Activated T-helper 1 cell treated with anti-CD3 and anti-CD28 coated beads, Interleukin-2, amount 50 U/mL, for 16 hours (primary cell): Measurements from ENCODE around the gene CXXC5.

Experiments used
- DNase-seq, 2 donors: peaks; one replicate each; pipeline ENCODE4 v3.0.0-alpha.2; 2020; ENCODE audit warnings: low read depth in 1 of 2, low spot score in 1 of 2

CXXC5 gene

GRCh38 chr5:139651043-139651834 is 3.1 kb downstream of the CXXC5 start:
- no peak for DNase-seq

GRCh38 chr5:139651853-139652787 is 4.0 kb downstream of the CXXC5 start:
- DNase-seq: no peak

GRCh38 chr5:139652788-139653241 is 4.7 kb downstream of the CXXC5 start:
- DNase-seq: no peak

GRCh38 chr5:139653616-139654015 is 5.5 kb downstream of the CXXC5 start:
- DNase-seq: no peak

GRCh38 chr5:139654464-139654863 is 6.3 kb downstream of the CXXC5 start:
- DNase-seq: no peak

GRCh38 chr5:139654871-139655491 is 6.8 kb downstream of the CXXC5 start:
- no peak for DNase-seq

GRCh38 chr5:139655727-139656271 is 7.7 kb downstream of the CXXC5 start:
- DNase-seq: no peak

- DNase-seq: no peak
Observed at GRCh38 chr5:139657363-139658321, 9.5 kb downstream of the CXXC5 start.

- no peak for DNase-seq
Observed at GRCh38 chr5:139658501-139658927, 10.4 kb downstream of the CXXC5 start.

- DNase-seq: no peak
Observed at GRCh38 chr5:139658928-139659667, 10.9 kb downstream of the CXXC5 start.

- DNase-seq: no peak
Observed at GRCh38 chr5:139659695-139660101, 11.5 kb downstream of the CXXC5 start.

- DNase-seq: no peak
Observed at GRCh38 chr5:139660105-139660922, 12.2 kb downstream of the CXXC5 start.

GRCh38 chr5:139660923-139661814 is 13.0 kb downstream of the CXXC5 start:
- no peak for DNase-seq

- DNase-seq: no peak
Observed at GRCh38 chr5:139662617-139663016, 14.5 kb downstream of the CXXC5 start.

- DNase-seq: no peak
Observed at GRCh38 chr5:139663207-139664085, 15.3 kb downstream of the CXXC5 start.

GRCh38 chr5:139664086-139664693 is 16.0 kb downstream of the CXXC5 start:
- DNase-seq: no peak
